Measurements from ENCODE around the gene FAM180B. TPM values are rescaled to one million over a fixed set of nuclear protein-coding genes. Genes with fewer than 3 reads are reported as not detected.
A peak's percentile ranks its signal among the peaks of the same experiment; 100 is the strongest.
"Not testable (repeated sequence)": the region's sequence is repeated elsewhere in the genome, so short reads cannot be mapped to it uniquely, and the experiment has no call there.

FAM180B gene, protein sequence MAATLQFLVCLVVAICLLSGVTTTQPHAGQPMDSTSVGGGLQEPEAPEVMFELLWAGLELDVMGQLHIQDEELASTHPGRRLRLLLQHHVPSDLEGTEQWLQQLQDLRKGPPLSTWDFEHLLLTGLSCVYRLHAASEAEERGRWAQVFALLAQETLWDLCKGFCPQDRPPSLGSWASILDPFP
- total RNA-seq: under 1 TPM in 1 of 2 experiments, not detected in 1; 0.11 TPM

DNA sequence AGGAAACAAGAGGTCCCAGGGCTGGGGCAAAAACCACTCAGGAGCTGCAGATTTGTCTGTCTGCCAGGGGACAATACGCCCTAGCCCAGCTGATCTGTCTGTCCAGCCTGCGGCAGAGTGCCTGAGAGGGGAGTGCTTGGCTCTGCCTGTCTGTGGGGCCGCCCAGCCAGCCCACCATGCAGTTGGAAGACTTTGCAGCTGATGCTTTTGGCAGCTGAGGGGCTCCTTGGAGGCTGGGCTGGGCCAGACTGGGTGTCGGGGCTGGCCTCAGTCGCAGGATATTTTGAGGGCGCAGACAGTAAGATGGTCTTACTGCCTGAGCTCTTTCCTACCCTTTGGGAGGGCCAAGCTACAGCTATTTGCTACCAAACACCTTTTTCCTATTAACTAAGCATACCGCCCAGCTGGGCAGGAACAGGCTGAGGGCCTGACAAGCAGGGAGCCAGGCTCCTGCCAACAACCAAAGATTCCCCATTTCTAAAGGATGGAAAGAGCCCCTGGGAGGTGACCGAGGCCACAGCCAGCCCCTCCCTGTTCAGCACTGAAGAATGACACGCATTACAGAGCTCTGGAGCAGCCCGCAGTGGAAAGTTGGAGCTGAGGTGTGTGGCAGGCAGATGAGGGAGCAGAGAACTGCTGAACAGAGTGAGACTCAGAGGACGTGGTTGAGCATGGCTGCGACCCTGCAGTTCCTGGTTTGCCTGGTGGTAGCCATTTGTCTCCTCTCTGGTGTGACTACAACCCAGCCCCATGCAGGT, at the start of gene FAM180B:
Gene FAM180B, plus strand, starts transcription at position 581 of the 758 bp plus-strand sequence. Its CDS starts 91 bp downstream, at position 672.
- no peak for ATAC-seq
- ChIA-PET POLR2A (no interaction called here), CTCF (interaction anchor here (1.1 kb wide), 1 partner anchor 33 kb away, joined by 3 read pairs; no protein-coding TSS in a partner anchor)
- Mint-ChIP-seq H3K4me1 (no peaks in the 10 kb centered on the region), H3K27ac (no peak within 1 kb of the TSS), H3K9me3 (ENCODE audit: low read depth) (no peaks in the 10 kb centered on the region), H3K27me3 (no peaks in the 10 kb centered on the region), H3K4me3 (no peak within 1 kb of the TSS), H3K36me3 (ENCODE audit: low read depth) (peaks cover 31% of the 10 kb centered on the region)
- no peak for DNase-seq
- intact Hi-C loops (cut with DNase I, micrococcal nuclease): no loop called here

DNA sequence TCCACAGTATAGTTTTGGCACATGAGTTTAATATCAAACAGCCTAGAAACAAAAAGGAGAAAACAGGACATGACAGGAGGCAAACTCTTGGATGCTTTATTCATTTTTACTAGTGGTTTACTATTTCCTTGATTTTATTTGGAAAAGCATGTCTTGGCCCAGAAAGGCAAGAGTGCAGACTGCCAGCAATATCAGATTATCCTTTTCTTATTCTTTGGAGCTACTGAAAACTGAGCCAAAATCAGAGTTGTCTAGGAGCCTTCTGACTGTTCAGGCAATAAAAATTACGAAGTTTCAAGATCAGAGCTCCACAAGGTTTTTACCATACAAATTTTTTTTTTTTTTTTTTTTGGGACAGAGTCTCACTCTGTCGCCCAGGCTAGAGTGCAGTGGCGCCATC, 49.6 kb upstream of the FAM180B start:
- ATAC-seq (no peak), DNase-seq (no peak)
- intact Hi-C loops (cut with DNase I, micrococcal nuclease): no loop called here
- Mint-ChIP-seq H3K27me3 (no peaks in the 10 kb centered on the region), H3K4me1 (peaks cover 67% of the 10 kb centered on the region), H3K9me3 (ENCODE audit: low read depth) (no peaks in the 10 kb centered on the region), H3K36me3 (ENCODE audit: low read depth) (peaks cover 33% of the 10 kb centered on the region), H3K4me3 (no peak overlapping the region), H3K27ac (no peak overlapping the region)
- ChIA-PET CTCF (interaction anchor here (0.6 to 3.4 kb wide), 7 partner anchors 8 to 74 kb away, joined by 3 to 15 read pairs (median 7); no protein-coding TSS in a partner anchor), POLR2A (no interaction called here)

GRCh38 chr11:47538741-47539565, 47.5 kb upstream of the FAM180B start:
- POLR2A ChIA-PET: interaction anchor here (1.1 to 2.1 kb wide), 3 partner anchors 8 to 27 kb away, joined by 3 to 10 read pairs (median 5); no protein-coding TSS in a partner anchor
- ATAC-seq (no peak), DNase-seq (no peak)
- Mint-ChIP-seq H3K27ac (peak overlapping the region; percentile 83), H3K9me3 (ENCODE audit: low read depth) (no peaks in the 10 kb centered on the region), H3K4me3 (no peak overlapping the region), H3K27me3 (no peaks in the 10 kb centered on the region), H3K4me1 (peaks cover 71% of the 10 kb centered on the region), H3K36me3 (ENCODE audit: low read depth) (peaks cover 36% of the 10 kb centered on the region)
- intact Hi-C loops (cut with DNase I, micrococcal nuclease): no loop called here
- CTCF ChIA-PET: interaction anchor here (0.6 to 3.6 kb wide), 9 partner anchors 7 to 569 kb away, joined by 4 to 20 read pairs (median 8); no protein-coding TSS in a partner anchor

DNA sequence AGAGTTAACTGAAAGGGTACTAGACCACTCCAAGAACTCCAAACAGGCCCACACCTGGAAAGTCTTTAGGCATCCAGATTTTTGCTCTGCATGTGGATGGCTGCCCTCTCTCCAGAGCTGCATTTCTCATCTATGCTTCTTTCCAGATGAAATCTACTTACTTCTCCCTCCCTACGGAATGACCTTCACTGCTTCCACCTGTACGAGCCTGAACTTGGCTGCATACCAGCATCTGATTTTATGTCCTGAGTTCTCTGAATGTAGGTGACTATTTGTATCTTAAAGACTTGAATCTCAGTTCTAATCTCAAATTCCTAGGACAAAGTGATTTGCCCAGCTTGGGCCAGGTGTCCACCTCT, 46.8 kb upstream of the FAM180B start:
- peak overlapping the region; percentile 51 for H3K4me3 Mint-ChIP-seq
- intact Hi-C loops (cut with DNase I, micrococcal nuclease): loop anchor here (1.0 to 2.0 kb wide), 3 partner anchors 15 to 25 kb away; no protein-coding TSS in a partner anchor
- DNase-seq: no peak
- no peak for ATAC-seq
- ChIA-PET POLR2A (interaction anchor here (1.0 to 2.1 kb wide), 7 partner anchors 8 to 30 kb away, joined by 3 to 10 read pairs (median 6); no protein-coding TSS in a partner anchor), CTCF (interaction anchor here (0.5 to 3.6 kb wide), 12 partner anchors 8 to 568 kb away, joined by 3 to 20 read pairs (median 4); partner anchors contain the start of gene CELF1)
- H3K27ac Mint-ChIP-seq: peak overlapping the region; percentile 83
- peaks cover 37% of the 10 kb centered on the region for H3K36me3 Mint-ChIP-seq (ENCODE audit: low read depth)
- H3K9me3 Mint-ChIP-seq (ENCODE audit: low read depth): no peaks in the 10 kb centered on the region
- H3K4me1 Mint-ChIP-seq: peaks cover 76% of the 10 kb centered on the region
- no peaks in the 10 kb centered on the region for H3K27me3 Mint-ChIP-seq

GRCh38 chr11:47541070-47541469, 45.4 kb upstream of the FAM180B start:
- ATAC-seq (peak; percentile 25), DNase-seq (no peak)
- CTCF ChIA-PET: interaction anchor here (0.9 to 3.6 kb wide), 7 partner anchors 9 to 37 kb away, joined by 3 to 20 read pairs (median 4); partner anchors contain the start of gene CELF1
- Mint-ChIP-seq H3K4me3 (peak overlapping the region; percentile 51), H3K4me1 (peaks cover 73% of the 10 kb centered on the region), H3K36me3 (ENCODE audit: low read depth) (peaks cover 30% of the 10 kb centered on the region), H3K9me3 (ENCODE audit: low read depth) (no peaks in the 10 kb centered on the region), H3K27ac (peak overlapping the region; percentile 83), H3K27me3 (no peaks in the 10 kb centered on the region)
- intact Hi-C loops (cut with DNase I, micrococcal nuclease): loop anchor here in 1 of 2 experiments (2.0 kb wide), 2 partner anchors 16 to 26 kb away; no protein-coding TSS in a partner anchor
- POLR2A ChIA-PET: interaction anchor here (0.6 to 2.1 kb wide), 6 partner anchors 11 to 76 kb away, joined by 3 to 10 read pairs (median 6); no protein-coding TSS in a partner anchor

DNA sequence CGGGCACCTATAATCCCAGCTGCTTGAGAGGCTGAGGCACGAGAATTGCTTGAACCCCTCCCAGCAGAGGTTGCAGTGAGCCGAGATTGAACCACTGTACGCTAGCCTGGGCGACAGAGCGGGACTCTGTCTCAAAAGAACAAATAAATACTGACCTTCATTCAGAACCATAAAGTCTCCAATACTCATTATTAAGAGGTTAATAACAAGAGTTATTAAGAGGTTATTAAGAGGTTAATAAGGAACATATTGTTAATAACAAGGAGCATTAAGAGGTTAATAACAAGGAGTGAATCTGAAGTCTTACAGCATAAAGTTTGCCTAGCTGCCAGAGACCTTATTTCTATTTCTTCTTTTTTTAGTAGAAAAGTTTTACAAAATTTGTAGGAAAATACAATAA, 41.2 kb upstream of the FAM180B start:
- no peaks in the 10 kb centered on the region for H3K27me3 Mint-ChIP-seq
- no peak overlapping the region for H3K4me3 Mint-ChIP-seq
- no peaks in the 10 kb centered on the region for H3K9me3 Mint-ChIP-seq (ENCODE audit: low read depth)
- peaks cover 75% of the 10 kb centered on the region for H3K4me1 Mint-ChIP-seq
- CTCF ChIA-PET: interaction anchor here (0.6 to 3.9 kb wide), 4 partner anchors 7 to 54 kb away, joined by 3 to 16 read pairs (median 3); partner anchors contain the start of gene CELF1
- intact Hi-C loops (cut with DNase I, micrococcal nuclease): no loop called here
- peaks cover 32% of the 10 kb centered on the region for H3K36me3 Mint-ChIP-seq (ENCODE audit: low read depth)
- POLR2A ChIA-PET: no interaction called here
- no peak overlapping the region for H3K27ac Mint-ChIP-seq
- no peak for ATAC-seq
- DNase-seq: no peak

DNA sequence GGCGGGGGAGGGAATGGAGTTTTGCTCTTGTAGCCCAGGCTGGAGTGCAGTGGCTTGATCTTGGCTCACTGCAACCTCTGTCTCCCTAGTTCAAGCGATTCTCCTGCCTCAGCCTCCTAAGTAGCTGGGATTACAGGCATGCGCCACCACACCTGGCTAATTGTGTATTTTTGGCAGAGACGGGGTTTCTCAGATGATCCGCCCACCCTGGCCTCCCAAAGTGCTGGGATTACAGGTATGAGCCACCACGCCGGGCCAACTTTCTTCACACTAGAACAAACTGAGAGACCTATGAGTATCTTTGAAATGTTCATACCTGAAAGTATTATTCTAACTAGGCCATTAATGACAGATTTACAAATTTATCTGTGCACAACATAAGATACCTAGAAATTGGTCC, 40.2 kb upstream of the FAM180B start:
- Mint-ChIP-seq H3K36me3 (ENCODE audit: low read depth) (peaks cover 32% of the 10 kb centered on the region), H3K4me1 (peaks cover 75% of the 10 kb centered on the region)
- H3K9me3 Mint-ChIP-seq (ENCODE audit: low read depth); H3K27me3 Mint-ChIP-seq; intact Hi-C loops (cut with DNase I, micrococcal nuclease); H3K27ac Mint-ChIP-seq; DNase-seq; ATAC-seq; H3K4me3 Mint-ChIP-seq: not testable (repeated sequence)
- ChIA-PET CTCF (interaction anchor here (1.3 kb wide), 1 partner anchor 28 kb away, joined by 3 read pairs; no protein-coding TSS in a partner anchor), POLR2A (interaction anchor here (1.2 kb wide), 1 partner anchor 23 kb away, joined by 4 read pairs; no protein-coding TSS in a partner anchor)

DNA sequence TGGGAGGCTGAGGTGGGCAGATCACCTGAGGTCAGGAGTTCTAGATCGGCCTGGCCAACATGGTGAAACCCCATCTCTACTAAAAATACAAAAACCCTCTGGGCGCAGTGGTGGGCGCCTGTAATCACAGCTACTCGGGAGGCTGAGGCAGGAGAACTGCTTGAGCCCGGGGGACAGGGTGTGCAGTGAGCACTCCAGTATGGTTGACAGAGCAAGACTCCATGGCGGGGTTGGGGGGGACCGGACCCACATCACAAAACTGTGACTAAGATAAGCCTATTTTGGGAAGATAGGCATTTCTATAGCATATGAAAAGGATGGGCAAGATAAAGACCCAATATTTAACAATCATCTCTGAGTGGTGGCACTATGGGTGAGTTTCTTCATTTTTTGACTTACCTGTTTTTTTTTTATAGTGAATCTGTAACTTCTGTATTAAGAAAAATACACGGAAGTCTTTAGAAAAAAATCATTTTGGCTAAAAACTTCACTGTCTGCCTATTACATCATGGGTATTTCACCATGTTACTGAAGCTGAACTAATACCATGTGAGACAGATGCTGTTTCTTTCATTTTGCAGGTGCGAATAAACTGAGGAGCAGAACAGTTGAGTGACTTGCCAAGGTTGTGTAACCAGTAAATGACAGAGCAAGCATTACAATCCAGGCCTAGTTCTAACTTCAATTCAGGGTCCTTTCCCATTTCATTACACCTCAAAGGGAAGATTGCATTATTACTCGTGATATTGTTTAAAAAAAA, 36.0 kb upstream of the FAM180B start:
- ChIA-PET CTCF (interaction anchor here (1.9 to 7.0 kb wide), 3 partner anchors 10 to 41 kb away, joined by 6 to 47 read pairs (median 17); partner anchors contain the start of gene PTPMT1), POLR2A (interaction anchor here (0.8 to 1.5 kb wide), 2 partner anchors 10 to 27 kb away, joined by 3 to 4 read pairs; partner anchors contain the start of gene KBTBD4)
- ATAC-seq (no peak), DNase-seq (no peak)
- Mint-ChIP-seq H3K4me1 (peaks cover 48% of the 10 kb centered on the region), H3K4me3 (peak overlapping the region; percentile 96), H3K27ac (peak overlapping the region; percentile 94), H3K27me3 (no peaks in the 10 kb centered on the region), H3K9me3 (ENCODE audit: low read depth) (no peaks in the 10 kb centered on the region), H3K36me3 (ENCODE audit: low read depth) (peaks cover 36% of the 10 kb centered on the region)
- intact Hi-C loops (cut with DNase I, micrococcal nuclease): loop anchor here in 1 of 2 experiments (5.0 kb wide), 1 partner anchor 933 kb away; the partner anchor contains the start of genes ATG13 and HARBI1

- DNase-seq (no peak), ATAC-seq (no peak)
- intact Hi-C loops (cut with DNase I, micrococcal nuclease): loop anchor here in 1 of 2 experiments (5.0 kb wide), 1 partner anchor 934 kb away; the partner anchor contains the start of genes ATG13 and HARBI1
- Mint-ChIP-seq H3K36me3 (ENCODE audit: low read depth) (peaks cover 36% of the 10 kb centered on the region), H3K4me1 (peaks cover 48% of the 10 kb centered on the region), H3K27me3 (no peaks in the 10 kb centered on the region), H3K4me3 (peak overlapping the region; percentile 96), H3K9me3 (ENCODE audit: low read depth) (no peaks in the 10 kb centered on the region), H3K27ac (peak overlapping the region; percentile 94)
- ChIA-PET CTCF (interaction anchor here (0.6 to 7.0 kb wide), 10 partner anchors 8 to 60 kb away, joined by 3 to 47 read pairs (median 6); partner anchors contain the start of genes KBTBD4, NDUFS3 and PTPMT1), POLR2A (interaction anchor here (0.8 to 1.7 kb wide), 3 partner anchors 11 to 27 kb away, joined by 3 to 6 read pairs (median 4); partner anchors contain the start of gene KBTBD4)
Measured at GRCh38 chr11:47551086-47551485, 35.4 kb upstream of the FAM180B start.

Measured in activated CD4-positive, alpha-beta T cell treated with anti-CD3 and anti-CD28 coated beads for 36 hours (primary cell).